ENCODE data around the gene ETF1.

- TF ChIP-seq POLR2A (IDR thresholded peaks at IDR 0.05) (no peak), CTCF (IDR thresholded peaks at IDR 0.05) (no peak)
Measured at GRCh38 chr5:138471052-138471361, 72.0 kb downstream of the ETF1 start.
